HPDE6-E6E7 (cell line): Measurements from ENCODE around the gene AP1B1.
"Not testable (repeated sequence)": the region's sequence is repeated elsewhere in the genome, so short reads cannot be mapped to it uniquely, and the experiment has no call there.

Experiments
- DNase-seq: peaks from one replicate; pipeline ENCODE4 v3.0.0; 2011; ENCODE audit warnings: missing footprints; ENCODE audit errors: extremely low spot score

AP1B1 gene

DNA sequence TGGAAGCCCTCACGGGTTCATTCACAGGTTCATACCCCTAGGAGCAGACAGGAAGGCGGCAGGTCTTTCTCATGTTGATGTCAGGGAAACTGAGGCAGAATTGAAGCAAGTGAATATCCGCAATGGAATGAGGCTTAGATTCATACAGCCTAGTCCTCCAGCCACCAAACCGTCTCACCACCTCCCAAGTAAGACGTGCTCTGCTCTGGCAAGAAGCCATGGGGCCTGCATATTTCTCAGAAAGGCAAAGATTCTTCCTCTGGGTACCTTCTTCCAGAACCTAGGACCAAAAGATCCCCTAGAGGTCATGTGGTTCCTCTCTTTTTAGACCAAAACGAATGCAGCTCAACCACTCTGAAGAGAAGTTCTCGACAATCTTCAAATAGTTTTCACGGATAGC lies 1.7 kb downstream of the AP1B1 start:
- no peak for DNase-seq

DNA sequence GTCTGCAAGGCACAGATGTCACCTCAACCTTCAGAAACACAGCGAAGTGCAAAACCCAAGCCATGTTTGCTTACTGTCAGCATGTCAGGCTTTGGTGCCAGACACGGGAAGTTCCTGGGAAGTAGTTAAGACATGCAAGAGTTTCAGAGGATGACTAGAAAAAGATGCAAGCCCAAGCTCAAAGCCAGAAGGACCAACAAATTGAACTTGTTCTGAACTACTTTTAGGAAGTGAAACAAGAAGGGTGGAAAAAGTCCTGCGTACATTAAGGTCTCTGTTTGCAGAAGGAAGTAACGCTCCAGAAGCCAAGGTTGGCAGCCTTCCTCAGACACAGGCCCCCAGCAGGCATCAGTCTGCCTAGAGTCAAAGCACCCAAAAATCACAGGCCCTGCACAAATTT lies 2.6 kb downstream of the AP1B1 start:
- no peak for DNase-seq

DNA sequence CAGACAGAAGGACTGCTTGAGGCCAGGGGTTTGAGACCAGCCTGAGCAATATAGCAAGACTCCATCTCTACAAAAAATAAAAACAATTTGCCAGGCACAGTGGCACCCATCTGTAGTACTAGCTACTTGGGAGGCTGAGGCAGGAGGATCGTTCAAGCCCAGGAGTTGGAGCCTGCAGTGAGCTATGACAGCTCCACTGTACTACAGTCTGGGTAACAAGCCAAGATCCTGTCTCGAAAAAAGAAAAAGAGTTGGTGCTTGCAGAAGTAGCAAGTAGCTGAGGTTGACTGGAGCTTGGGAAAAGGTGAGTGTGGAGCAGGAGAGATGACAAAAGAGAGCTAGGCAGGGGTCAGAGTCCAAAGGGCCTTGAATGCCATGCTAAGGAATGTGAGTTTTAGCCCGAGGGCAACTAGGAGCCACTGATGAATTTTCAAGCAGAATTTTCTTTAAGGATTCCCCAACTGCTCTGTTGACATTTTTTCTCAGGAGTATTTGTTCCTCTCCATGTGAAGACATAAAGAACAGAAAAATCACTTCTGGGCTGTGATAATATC lies 3.1 kb downstream of the AP1B1 start:
- DNase-seq = no peak

DNA sequence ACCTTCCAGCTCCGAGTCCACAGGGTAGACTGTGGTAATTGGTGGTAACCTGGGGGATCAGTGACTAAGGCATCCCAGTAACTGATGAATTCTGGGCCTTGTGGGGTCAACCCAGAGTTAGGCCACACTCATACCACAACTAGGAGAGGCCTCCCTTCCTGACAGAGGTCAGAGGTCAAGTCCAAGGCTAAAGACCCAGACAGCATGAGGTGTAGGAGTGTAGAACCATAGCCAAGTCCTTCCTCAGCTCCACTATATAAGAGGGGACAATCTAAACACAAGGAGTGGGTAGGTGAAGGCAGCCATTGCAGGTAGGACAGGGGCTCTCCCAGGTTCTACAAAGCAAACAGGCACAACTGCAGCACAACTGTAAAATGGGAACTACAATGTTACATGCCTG lies 4.6 kb downstream of the AP1B1 start:
- no peak for DNase-seq

DNA sequence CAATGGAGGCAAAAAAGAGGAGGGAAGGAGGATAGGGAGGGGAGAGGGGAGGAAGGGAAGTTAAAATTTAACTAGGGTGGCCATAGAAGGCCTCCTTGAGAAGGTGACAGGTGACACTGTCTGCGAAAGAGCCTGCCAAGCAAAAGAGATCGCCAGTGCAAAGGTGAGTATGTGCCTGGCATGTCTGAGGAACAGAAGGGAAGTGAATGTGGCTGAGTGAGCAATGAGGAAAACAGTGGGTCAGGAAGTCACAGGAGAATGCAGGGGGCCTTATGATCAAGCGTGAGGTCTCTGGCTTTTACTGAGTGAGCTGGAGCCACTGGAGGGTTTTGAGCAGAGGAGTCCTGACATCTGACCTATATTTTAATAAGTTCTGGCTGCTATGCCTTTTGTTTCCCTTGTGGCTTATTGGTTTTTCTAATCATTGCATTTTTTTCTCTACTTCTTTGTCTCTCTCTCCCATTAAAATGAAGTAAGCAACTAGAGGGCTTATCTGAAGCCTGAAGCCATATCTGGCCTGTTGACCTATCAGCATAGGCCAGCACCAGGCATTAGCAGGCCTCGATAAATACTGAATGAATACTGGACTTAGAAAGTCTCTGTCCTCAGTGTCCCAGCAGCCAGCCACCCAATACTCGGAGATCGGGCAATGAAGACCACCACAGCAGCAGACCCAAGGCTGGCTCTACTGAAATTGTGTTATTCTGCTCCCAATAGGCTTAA lies 5.6 kb downstream of the AP1B1 start:
- no peak for DNase-seq

DNA sequence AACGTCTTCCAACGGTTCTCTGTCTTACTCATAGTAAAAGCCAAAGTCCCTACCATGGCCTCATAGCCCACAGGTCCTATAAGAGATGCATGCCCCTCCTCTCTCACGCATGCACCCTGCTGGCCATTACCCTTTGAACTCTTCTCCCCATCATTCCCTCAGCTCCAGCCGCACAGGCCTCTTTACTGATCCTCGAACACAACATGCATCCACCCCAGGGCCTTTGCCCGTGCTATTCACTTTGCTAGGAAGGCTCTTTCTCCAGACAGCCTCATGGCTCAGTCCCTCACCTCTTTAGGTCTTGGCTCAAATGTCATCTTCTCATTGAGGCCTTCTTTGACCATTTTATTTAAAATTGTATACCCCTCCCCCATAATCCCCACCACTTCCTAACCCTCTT lies 7.5 kb downstream of the AP1B1 start:
- DNase-seq = no peak

DNA sequence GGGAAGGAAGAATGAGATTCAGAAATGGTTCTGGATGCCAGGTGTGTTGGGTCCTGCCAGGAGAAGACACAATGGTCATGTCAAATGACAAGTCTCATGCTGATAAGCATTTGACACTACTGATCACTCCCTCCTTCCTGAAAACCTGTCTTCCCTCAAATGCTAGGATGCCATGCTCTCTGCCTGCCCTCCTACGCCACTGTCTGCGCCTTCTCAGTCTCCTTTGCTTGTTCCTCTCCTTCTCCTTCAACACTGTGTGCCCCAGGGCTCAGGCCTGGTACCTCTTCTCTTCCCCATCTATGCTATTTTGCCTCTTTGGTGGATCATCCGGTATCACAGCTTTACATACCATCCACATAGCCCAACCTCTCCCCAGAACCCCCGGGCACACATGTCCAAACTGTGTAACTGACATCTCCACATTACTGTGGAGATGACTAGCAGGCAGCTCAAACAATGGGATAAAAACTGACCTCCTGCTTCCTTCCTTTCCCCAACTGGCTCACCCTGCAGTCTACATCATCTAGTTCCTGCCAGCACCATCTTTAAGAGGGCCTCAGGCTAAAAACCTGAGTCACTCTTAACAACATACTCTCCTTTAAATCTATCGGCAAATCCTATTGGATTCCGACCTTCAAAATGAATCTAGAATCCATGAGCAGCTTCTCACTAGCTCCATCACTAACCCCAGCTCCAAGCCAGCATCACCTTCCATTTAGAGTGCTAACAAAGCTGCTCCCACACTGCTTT lies 8.2 kb downstream of the AP1B1 start:
- DNase-seq = peak; percentile 48

DNA sequence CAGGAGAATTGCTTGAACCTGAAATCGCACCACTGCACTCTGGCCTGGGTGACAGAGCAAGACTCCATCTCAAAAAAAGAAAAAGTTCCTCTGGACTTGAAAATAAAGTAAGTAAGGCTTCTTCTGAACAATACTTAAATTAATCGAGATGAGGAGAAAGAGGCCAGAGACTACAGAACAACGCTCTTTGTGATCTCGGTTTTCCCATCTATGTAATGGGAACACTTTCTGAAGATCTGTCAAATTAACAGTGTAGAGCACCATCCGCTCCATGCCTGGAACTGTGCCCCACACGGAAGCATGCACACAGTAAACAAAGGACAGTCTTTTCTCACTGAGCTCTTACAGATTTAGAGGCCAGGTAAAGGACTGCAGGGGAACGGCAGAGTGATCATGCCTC lies 9.1 kb downstream of the AP1B1 start:
- no peak for DNase-seq

DNA sequence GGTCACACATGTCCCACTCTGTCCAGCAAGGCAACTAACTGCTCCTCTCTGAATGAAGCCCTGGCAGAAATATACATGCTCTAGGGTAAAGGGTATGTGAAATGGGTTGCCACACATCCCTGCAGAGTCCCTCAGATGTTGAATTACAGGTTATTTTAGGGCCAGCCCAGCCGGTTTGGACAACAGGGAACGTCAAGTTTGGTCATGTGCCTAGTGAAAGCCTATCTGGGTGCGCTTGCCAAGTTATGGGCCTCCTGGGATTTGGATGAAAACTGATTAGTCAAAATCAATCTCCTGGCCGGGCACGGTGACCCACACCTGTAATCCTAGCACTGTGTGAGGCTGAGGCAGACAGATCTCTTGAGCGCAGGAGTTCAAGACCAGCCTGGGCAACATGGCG lies 10.4 kb downstream of the AP1B1 start:
- peak; percentile 85 for DNase-seq

DNA sequence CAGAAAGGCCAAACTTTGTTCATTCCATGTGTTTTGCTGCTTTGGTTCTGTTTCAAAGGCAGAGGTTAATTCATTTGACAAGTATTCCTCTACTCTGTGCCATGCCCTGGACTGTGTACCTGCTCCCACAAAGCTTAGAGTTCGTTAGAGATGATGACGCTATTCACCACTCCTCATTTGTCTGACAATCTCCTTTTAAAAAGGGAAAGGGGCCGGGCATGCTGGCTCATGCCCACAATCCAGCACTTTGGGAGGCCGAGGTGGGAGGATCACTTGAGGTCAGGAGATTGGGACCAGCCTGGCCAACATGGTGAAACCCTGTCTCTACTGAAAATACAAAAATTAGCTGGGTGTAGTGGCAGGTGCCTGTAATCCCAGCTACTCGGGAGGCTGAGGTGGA lies 11.7 kb downstream of the AP1B1 start:
- DNase-seq = peak; percentile 39

DNA sequence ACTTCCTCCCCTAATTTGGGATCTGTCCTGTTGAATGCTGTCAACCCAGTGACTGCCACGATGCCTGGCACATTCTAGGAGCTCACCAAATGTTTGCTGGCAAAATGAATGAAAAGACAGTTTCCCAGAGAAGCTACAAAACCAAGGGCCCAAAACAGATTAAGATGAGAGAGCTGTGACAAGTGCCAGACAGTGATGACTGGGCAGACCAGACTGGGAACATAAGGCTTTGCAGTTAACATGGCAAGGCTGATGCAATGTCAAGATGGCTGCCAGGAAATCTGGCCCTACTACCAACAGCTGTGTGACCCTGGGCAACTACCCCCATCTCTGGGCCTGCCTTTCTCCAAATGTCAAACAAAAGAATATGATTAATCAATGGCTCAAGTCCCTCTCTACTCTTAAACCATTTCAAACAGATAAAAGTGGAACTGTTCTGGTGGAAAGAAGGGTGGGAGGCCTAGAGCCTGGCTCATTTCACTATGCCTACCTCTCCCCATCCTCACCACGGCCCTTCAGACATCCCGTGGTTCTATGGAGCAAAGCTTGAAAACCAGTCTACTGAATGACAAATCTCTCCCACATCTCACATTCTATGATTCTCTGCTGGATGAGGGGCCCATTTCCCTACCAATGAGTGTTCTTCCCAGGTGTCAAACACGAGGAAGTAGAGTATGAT lies 12.8 kb downstream of the AP1B1 start:
- no peak for DNase-seq

DNA sequence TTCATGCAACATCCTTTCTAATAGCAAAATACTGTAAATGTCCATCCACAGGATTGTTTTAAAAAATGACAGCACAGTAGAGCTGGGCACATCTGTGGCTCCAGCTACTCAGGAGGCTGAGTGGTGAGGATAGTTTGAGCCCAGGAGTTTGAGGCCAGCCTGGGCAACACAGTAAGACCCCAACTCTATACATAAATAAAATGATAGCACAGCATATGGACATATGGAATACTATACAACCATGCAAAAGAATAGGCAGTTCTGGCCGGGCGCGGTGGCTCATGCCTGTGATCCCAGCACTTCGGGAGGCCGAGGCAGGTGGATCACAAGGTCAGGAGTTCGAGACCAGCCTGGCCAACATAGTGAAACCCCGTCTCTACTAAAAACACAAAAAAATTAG lies 13.6 kb downstream of the AP1B1 start:
- DNase-seq = not testable (repeated sequence)

DNA sequence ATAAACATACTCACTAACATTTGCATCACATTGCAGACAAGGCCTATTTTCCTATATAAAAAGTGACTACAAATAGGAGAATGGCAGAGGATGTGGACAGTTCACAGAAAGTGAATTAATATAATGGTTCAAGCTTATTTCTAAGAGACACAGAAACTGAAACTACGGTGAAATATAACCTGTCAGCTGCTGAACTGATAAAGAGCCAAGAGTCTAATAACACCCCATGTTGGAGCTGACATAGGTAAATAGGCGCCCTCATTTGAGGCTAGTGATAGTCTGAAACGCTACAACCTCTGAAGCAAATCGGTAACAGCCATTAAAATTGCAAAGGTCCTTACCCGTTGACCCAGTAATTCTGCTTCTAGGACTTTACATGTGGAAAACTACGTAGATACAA lies 14.0 kb downstream of the AP1B1 start:
- DNase-seq = no peak

DNA sequence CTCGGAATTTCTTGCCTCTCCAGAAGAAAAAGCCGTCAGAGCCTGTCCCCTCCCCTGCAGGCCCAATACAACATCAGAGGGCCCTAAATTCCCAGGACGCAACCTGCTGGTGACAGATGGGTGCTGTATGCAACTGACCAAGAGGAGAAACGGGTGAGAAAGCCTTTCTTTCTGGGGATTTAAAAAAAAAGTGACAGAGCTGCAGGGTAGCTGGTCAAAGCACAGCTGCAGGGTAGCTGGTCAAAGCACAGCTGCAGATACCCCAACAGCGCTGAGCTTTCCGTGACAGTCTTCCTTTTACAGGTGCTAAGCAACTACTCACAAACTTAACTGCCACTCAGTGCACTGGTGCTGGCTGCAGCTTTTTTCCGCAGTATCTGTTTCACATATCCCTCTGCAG lies 17.8 kb downstream of the AP1B1 start:
- DNase-seq = no peak

DNA sequence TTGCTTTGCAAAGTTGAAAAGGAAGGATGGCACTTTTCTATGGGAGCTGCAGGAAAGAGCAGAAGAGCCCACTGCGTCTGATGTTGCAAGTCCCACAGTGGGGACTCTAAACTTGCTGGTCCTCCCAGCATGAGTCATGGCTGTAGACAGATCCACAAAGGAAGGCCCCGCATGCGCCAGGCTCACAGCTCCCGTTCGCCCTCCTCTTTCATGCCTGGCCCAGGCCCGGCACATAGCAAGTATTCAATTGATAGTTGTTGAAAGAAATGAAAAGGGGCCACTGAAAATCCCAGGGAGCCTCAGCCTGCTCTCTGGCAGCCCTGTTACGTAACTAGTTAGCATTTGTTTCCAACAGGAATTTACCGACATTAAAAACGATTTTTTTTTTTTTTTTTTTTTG lies 18.9 kb downstream of the AP1B1 start:
- DNase-seq = no peak

DNA sequence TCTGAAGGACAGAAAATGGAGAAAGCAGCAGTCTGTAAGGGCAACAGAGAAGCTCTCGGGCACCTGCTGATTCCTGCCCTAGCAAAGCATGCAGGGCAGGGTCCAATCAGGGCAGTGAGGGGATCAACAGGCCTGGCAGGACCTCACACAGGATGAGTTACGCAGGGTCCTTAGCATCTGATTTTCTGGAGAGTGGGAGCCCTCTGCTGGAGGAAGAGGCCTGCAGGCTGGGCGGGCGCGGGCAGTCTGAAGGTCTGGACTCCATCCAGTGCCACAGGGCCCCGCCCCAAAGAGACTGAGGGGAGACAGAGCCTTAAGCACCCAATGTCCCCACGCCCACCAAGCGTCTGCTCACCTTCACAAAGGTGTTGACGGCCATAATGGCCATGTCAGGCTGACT lies 28.9 kb downstream of the AP1B1 start:
- no peak for DNase-seq

DNA sequence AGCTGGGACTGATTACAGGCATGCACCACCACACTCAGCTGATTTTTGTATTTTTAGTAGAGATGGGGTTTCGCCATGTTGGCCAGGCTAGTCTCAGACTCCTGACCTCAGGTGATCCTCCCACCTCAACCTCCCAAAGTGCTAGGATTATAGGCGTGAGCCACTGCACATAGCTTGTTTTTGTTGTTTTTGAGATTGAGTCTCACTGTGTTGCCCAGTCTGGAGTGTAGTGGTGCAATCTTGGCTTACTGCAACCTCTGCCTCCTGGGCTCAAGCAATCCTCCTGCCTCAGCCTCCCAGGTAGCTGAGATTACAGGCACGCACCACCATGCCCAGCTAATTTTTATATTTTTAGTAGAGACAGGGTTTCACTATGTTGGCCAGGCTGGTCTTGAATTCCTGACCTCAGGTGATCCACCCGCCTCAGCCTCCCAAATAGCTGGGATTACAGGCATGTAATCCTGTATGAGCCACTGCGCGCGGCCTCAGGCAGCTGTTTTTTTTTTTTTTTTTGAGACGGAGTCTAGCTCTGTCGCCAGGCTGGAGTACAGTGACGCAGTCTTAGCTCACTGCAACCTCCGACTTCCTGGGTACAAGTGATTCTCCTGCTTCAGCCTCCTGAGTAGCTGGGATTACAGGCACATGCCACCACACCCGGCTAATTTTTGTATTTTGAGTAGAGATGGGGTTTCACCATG lies 31.0 kb downstream of the AP1B1 start:
- DNase-seq = not testable (repeated sequence)

DNA sequence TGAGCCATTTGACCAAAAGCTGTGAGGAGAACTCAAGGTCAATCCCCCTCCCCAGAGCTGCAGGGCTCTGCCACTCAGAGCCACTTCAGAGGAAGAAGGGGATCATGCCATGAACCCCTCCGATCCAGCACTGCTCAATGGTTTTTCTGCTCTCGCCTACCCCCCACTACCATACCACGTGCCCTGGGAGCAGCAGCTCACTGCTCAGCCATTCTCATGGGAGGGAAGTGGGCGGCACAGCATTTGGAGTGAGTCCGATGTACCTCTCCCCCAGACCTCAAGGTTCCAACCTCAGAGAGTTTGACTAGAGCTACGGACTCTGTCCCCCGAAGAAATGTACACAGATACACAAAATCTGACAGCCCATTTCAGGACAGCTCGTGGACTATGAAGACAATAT lies 34.5 kb downstream of the AP1B1 start:
- no peak for DNase-seq

DNA sequence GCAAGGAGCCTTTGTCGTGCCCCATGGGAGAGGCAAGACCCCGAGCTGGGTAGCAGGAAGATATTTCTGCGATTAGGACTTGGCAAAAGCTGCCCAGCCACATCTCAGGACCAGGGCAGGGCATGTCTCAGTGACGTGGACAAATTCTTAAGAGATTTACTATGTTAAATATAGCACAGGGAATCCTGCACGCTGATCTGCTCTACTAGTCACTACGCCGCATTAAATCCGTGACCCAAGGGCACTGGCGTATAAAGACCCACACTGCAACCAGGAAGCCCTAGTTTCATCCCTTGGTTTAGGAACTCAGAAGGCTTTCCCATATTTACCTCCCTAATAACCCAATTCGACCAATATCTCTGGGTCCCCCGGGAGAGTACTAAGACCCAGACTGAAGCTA lies 35.1 kb downstream of the AP1B1 start:
- DNase-seq = no peak

DNA sequence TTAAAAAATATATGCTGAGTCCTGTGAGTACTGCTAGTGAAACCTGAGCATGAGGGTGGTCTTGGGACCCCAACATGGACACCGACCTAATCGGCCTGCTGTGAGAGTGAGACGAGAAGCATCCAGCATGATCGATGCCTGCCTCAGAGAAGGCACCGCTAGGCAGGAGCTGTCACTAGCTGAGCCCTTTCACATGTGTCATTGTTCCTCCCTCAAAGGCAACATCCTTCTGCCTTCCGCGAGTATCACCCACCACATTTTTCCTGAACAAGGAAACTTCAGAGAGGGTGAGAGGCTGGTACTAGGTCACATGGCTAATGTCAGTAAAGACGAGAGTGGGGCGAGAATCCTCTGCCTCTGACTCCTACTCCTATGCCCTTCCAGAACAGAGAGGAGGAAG lies 35.6 kb downstream of the AP1B1 start:
- DNase-seq = no peak

DNA sequence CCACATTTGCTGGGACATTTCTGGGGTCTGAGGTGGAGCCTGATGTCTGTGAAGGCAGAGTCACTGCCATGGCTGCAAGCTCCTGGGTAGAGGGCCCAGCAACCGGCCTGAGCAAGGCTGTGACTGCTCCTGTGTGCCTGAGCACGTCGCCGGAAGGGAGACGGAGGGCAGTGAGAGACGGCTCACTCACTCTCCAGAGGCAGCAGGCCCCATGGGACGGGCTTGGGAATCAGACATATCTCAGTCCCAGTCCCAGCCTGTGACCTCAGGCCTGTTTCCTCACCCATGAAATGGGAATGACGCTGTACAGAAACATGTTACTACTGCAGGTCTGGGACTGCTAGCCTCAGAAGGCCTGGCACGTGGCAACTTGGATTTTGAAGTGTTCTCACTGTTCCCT lies 36.5 kb downstream of the AP1B1 start:
- no peak for DNase-seq

DNA sequence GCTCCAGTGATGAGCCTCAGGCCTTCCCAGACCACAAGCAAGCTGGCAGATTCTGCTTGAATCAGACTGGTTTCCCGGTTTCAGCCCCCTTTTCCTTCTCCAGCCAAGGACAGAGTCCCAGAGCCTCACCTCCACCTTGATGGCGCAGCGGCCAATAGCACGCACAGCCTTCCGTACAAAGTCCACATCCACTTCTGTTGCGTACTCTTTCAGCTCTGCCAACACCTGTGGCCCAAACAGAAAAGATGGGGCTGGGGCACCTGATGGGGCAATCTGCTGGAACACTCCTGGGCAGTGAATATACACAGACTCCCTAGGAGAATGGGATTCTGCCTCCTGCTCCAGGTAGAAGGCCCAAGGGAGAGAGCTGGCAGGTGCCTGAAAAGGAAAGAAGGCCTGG lies 37.3 kb downstream of the AP1B1 start:
- DNase-seq = no peak
